GM21717 (cell line): ENCODE data around the gene BAIAP2.
"Not testable (repeated sequence)": the region's sequence is repeated elsewhere in the genome, so short reads cannot be mapped to it uniquely, and the experiment has no call there.

Experiments used
- ATAC-seq: cut with Tn5 transposase; IDR thresholded peaks from one replicate; pipeline ENCODE4 v1.9.1; 2021; ENCODE audit warnings: mild to moderate bottlenecking, moderate library complexity; ENCODE audit not compliant: unreplicated experiment

BAIAP2 gene

DNA sequence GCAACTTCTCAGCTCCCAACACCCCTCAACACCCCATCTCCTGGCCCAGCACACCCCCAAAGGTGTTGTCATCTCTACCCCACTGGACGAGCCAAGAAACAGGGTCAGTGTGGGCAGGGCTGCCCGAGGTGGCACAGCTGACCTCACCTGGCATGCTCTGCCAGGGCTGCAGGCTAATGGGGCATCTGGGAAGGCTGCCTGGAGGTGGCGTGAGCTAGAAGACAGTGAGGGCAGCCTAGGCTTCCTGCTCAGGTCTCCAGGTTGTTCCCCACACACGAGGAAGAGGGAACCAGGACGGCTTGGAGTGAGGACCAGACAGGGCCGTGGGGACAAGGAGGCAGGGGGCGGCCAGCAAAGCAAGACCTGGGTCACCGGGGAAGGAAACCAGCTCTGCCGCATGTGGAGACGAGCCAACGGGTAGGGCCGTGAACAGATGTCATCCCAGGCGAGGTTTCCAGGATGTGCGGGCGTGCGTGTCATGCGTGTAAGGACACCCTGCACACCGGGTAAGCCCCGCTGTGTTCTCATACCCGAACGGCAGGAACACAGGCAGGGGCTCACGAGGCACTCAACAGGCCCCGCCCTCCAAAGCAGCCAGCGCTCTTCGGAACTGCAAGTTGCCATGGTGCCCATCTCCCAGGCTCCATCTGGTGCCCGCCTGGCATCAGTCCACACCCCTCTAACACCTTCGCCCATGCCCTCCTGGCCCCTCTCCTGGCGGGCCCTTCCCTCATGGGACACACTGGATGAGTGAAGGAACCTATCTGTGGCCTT, 100.7 kb downstream of the BAIAP2 start:
- no peak for ATAC-seq

GRCh38 chr17:81136366-81136765, 101.4 kb downstream of the BAIAP2 start:
- ATAC-seq = no peak

DNA sequence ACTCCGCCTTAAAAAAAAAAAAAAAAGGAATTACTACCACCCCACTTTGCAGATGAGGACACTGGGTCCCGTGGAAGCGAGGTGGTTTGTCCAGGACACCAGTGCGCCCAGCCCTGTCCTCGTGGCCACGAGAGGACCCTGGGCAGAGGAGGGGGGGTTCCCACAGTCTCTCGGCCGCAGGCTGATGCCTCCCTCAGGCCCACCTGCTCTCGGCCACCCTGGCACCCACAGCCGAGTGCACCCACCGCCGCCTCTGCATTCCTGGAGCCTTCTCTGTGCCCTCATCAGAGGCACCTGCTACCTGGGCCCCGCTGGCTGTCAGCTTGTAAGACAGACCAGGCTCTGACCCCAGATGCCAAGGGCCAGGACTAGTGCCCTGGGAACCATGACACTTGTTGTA, 102.3 kb downstream of the BAIAP2 start:
- ATAC-seq = no peak

- no peak for ATAC-seq
Measured at GRCh38 chr17:81138083-81138482, 103.1 kb downstream of the BAIAP2 start.

GRCh38 chr17:81138500-81138899, 103.5 kb downstream of the BAIAP2 start:
- no peak for ATAC-seq

DNA sequence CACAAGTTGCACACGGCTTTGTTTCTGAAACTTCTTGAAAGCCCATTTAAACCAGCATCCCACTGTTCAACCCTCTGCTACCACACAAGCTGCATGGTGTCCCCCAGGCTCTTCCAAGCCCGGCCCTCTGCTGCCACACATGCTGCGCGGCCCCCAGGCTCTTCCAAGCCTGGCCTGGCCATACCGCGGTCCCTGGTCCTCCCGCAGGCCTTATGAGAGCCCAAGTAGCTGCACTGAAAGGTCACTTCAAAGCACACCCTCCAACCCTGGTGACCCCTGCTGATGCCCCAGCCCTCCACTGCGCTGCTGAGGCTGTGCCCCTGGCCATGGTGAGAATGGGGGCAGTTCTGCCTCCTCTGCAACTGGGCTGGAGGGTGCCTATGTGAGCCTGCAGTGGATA, 104.5 kb downstream of the BAIAP2 start:
- no peak for ATAC-seq

GRCh38 chr17:81140018-81140417, 105.1 kb downstream of the BAIAP2 start:
- no peak for ATAC-seq

- ATAC-seq = no peak
Measured at GRCh38 chr17:81140695-81141094, 105.7 kb downstream of the BAIAP2 start.

DNA sequence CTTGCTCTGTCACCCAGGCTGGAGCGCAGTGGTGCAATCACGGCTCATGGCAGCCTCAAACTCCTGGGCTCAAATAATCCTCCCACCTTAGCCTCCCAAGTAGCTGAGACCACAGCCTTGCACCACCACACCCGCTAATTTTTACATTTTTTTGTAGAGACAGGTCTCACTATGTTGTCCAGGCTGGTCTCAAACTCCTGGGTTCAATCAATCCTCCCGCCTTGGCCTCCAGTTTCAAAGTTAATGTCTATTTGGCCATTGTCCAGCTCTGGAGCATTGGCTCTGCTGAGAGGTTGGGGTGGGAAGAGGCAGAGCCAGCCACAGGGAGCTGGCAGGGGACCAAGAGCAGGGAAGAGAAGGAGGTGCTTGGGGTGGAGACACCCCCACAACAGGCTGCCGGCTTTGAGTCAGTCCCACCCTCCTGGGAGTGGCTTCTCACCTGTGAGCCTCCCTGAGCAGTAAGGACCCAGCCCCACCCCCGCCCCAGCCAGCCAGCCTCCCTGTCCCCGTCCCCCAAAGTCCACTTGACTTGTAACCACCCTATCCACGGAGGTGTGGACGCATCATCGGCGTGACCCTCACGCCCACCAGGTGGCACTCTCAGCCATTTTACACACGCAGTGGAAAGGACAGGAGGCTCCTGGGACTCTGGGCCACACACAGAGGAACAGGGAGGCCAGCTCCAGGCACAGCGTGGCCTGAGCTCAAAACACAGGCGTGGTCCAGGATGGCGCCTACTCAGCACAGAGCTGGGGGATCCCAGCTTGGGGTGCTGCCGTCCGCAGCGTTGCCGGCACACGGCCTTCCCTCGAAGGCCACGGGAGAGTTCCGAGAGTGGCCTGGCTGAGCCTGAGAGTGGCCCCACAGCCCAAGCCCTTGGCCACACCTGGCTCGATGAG, 107.6 kb downstream of the BAIAP2 start:
- no peak for ATAC-seq

DNA sequence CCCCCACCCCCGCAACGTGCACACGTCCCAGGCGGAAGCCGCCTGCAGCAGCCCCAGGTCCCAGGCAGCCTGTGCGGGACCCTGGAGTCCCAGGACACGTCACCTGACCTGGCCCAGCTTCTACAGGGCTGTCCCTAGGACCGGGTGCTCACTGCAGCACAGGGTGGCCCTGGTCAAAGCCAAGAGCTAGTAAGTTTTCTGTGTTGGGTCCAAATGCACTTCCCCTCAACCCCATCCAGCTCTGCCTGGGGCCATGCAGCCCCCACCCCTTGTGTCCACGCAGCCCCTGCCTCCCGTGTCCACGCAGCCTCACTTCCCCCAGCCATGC, 108.2 kb downstream of the BAIAP2 start:
- ATAC-seq = no peak

GRCh38 chr17:81143717-81144422, 108.9 kb downstream of the BAIAP2 start:
- no peak for ATAC-seq

DNA sequence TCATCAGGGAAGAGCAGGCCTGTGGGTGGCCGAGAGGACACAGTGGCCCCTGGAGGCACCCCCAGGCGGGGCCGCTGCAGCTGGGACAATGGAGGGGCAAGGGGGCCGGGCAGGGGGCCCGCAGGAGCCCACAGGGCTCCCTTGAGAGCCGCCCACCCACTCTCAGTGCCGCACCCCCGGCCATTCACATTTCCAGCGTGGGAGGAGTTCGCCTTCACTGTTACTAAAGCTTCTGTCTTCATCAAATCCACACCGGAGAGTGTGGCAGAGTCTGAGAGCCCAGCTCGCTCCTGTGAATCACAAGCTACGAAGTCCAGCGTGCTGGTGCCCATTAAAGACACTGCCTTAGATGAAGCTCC, 109.5 kb downstream of the BAIAP2 start:
- ATAC-seq = no peak

GRCh38 chr17:81146208-81146607, 111.3 kb downstream of the BAIAP2 start:
- not testable (repeated sequence) for ATAC-seq

DNA sequence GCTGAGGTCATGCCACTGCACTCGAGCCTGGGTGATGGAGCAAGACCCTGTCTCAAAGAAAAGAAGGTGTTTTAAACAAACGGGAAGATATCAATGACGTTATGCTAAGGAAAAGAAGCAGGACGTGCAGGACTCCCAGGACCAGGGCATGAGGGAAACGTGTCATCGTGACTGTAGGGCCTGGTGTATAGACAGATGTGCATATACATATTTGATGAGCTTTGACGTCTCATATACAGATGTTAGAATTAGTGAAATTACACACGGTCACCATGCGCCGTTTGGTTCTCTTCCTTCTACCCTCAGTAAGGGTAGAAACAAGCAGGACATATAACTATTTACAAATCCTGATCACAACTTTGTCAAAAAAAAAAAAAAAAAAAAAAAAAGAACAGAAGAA, 112.8 kb downstream of the BAIAP2 start:
- ATAC-seq = no peak

GRCh38 chr17:81148571-81148970, 113.6 kb downstream of the BAIAP2 start:
- ATAC-seq = no peak

DNA sequence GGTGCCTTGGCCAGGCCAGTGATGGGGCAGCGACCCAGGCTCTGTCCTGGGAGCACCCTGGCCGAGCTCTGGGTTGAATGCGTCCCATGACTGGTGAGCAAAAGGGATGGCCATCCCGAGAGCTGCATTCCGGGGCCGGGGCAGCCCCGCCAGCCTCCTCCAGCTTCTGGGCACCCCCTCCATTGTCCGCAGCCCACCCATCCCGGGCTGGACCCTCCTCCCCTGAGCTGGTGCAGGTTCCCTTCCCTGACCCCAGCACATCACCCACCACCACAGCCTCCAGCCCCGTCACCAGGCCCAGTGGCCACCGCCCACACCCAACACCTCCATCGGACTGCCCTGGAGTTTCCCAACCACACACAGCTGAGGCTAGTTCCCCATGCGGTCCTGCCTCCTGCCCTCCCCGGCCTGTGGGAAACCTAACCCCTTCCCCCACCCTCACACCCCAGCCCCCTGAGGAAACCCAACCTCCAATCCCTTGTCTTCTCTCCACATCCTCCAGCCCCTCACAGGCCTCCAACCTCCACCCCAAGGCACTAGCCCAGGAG, 114.1 kb downstream of the BAIAP2 start:
- no peak for ATAC-seq

GRCh38 chr17:81150377-81151077, 115.6 kb downstream of the BAIAP2 start:
- ATAC-seq = no peak

DNA sequence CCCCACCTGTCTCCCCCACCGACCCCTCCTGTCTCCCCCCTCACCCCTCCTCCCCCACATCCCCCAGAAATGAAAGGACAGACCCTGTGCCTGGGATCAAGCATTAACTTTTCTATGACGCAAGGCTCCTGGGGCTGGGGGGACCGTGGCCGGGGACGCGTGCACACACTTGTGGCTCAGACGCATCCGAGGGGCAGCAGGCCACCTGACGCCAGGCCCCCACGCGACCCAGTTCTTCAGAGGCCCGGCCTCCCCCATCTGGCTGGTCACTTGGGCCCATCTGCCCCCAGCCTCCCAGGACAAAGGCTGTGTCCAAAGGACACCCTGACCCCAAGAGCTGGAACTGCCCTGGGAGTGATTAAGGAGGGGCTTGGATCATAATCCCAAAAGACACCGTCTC, 116.3 kb downstream of the BAIAP2 start:
- no peak for ATAC-seq

DNA sequence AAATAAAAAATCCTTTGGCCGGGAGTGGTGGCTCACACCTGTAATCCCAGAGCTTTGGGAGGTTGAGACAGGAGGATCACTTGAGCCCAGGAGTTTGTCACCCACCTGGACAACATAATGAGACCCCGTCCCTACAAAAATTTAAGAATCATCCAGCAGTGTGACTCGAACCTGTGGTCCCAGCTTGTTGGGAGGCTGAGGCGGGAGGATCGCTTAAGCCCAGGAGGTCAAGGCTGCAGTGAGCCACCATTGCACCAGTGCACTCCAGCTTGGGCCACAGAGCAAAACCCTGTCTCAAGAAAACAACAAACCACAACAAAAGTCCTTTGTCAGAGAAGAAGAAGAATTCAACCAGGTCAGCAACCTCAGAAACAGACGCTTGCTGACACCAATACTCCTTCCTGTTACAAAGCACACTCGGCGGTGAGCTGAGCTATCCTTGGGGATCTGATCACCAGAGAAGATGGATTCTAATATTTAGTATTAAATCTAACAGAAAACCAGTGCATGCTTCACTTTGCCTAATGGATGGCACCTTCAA, 117.4 kb downstream of the BAIAP2 start:
- no peak for ATAC-seq

- ATAC-seq = no peak
Measured at GRCh38 chr17:81153340-81153803, 118.4 kb downstream of the BAIAP2 start.
